HL-60 (cell line): ENCODE data around the gene ANKRD44.

ENCODE experiments used
- GABPA ChIP-seq: IDR thresholded peaks from 2 replicates; pipeline ENCODE4 v1.6.1; 2012; ENCODE audit warnings: low read depth
- POLR2AphosphoS5 ChIP-seq: IDR thresholded peaks from 2 replicates; pipeline ENCODE4 v1.6.1; 2012; ENCODE audit warnings: low read depth
- TF ChIP-seq, protein P1 (sequence below): IDR thresholded peaks from one replicate; pipeline ENCODE4 v1.5.1; 2011; ENCODE audit warnings: low read length, control low read depth, inconsistent platforms; ENCODE audit not compliant: insufficient read depth
- TF ChIP-seq, protein P2 (sequence below): IDR thresholded peaks from 2 replicates; pipeline ENCODE4 v1.6.1; 2012; ENCODE audit warnings: low read depth; ENCODE audit not compliant: insufficient replicate concordance

DNA sequence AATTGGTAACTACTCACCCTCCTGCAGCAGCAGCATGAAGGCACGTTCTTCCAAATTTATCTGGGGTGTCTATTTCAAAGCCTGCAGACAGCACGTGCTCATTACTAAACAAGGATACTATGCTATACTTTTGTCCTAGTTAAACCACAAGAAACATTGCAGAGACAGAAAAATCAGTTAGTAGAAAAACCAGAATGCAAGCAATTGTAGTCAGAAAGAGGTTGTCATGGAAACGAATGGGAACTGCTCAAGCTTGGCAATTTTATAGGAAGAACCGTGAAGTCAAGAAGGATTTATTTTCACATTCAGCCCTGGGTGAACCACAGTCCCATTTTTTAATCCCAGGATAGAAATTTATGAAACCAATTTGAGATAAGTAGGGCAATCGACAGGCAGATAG, 221.9 kb downstream of the ANKRD44 start:
- TF ChIP-seq POLR2AphosphoS5 (no peak), GABPA (no peak)
- TF ChIP-seq, protein P1, sequence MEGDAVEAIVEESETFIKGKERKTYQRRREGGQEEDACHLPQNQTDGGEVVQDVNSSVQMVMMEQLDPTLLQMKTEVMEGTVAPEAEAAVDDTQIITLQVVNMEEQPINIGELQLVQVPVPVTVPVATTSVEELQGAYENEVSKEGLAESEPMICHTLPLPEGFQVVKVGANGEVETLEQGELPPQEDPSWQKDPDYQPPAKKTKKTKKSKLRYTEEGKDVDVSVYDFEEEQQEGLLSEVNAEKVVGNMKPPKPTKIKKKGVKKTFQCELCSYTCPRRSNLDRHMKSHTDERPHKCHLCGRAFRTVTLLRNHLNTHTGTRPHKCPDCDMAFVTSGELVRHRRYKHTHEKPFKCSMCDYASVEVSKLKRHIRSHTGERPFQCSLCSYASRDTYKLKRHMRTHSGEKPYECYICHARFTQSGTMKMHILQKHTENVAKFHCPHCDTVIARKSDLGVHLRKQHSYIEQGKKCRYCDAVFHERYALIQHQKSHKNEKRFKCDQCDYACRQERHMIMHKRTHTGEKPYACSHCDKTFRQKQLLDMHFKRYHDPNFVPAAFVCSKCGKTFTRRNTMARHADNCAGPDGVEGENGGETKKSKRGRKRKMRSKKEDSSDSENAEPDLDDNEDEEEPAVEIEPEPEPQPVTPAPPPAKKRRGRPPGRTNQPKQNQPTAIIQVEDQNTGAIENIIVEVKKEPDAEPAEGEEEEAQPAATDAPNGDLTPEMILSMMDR = no peak
- TF ChIP-seq, protein P2, sequence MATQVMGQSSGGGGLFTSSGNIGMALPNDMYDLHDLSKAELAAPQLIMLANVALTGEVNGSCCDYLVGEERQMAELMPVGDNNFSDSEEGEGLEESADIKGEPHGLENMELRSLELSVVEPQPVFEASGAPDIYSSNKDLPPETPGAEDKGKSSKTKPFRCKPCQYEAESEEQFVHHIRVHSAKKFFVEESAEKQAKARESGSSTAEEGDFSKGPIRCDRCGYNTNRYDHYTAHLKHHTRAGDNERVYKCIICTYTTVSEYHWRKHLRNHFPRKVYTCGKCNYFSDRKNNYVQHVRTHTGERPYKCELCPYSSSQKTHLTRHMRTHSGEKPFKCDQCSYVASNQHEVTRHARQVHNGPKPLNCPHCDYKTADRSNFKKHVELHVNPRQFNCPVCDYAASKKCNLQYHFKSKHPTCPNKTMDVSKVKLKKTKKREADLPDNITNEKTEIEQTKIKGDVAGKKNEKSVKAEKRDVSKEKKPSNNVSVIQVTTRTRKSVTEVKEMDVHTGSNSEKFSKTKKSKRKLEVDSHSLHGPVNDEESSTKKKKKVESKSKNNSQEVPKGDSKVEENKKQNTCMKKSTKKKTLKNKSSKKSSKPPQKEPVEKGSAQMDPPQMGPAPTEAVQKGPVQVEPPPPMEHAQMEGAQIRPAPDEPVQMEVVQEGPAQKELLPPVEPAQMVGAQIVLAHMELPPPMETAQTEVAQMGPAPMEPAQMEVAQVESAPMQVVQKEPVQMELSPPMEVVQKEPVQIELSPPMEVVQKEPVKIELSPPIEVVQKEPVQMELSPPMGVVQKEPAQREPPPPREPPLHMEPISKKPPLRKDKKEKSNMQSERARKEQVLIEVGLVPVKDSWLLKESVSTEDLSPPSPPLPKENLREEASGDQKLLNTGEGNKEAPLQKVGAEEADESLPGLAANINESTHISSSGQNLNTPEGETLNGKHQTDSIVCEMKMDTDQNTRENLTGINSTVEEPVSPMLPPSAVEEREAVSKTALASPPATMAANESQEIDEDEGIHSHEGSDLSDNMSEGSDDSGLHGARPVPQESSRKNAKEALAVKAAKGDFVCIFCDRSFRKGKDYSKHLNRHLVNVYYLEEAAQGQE = no peak
